ENCODE measurements around the gene SH3PXD2A.

DNA sequence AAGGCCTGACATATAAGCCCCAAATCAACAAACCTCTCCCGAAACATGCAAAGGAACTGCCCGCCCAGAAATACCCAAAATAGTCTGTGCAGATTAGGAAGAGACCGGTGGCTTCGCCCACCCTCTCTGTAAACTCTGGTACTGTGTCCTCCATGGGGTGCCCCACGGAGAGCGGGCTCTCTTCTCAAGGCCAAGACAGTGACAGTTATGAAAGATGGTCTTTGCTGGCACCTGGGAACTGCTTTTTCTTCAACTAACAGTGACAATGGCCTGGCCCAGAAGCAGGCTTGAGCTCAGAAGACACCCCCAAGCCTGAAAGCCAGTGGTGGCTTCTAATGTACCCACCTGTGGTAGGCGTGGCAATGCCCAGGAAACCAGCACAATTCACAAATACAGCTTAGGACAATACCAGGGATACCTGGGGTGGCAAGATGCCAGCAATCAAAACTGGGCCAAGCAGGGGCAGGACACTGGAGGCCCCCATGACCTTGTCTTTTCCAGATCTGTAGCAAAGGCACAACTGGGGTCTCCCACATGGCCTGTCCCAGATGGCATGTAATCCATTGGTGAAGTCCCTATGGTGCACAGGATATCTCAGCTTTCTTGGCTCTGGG, 254.3 kb downstream of the SH3PXD2A start:
- TF ChIP-seq, protein P1, sequence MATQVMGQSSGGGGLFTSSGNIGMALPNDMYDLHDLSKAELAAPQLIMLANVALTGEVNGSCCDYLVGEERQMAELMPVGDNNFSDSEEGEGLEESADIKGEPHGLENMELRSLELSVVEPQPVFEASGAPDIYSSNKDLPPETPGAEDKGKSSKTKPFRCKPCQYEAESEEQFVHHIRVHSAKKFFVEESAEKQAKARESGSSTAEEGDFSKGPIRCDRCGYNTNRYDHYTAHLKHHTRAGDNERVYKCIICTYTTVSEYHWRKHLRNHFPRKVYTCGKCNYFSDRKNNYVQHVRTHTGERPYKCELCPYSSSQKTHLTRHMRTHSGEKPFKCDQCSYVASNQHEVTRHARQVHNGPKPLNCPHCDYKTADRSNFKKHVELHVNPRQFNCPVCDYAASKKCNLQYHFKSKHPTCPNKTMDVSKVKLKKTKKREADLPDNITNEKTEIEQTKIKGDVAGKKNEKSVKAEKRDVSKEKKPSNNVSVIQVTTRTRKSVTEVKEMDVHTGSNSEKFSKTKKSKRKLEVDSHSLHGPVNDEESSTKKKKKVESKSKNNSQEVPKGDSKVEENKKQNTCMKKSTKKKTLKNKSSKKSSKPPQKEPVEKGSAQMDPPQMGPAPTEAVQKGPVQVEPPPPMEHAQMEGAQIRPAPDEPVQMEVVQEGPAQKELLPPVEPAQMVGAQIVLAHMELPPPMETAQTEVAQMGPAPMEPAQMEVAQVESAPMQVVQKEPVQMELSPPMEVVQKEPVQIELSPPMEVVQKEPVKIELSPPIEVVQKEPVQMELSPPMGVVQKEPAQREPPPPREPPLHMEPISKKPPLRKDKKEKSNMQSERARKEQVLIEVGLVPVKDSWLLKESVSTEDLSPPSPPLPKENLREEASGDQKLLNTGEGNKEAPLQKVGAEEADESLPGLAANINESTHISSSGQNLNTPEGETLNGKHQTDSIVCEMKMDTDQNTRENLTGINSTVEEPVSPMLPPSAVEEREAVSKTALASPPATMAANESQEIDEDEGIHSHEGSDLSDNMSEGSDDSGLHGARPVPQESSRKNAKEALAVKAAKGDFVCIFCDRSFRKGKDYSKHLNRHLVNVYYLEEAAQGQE (IDR thresholded peaks at IDR 0.05; ENCODE audit: unreplicated experiment) = no peak
- TF ChIP-seq EZH2phosphoT487 (IDR thresholded peaks at IDR 0.05; ENCODE audit: unreplicated experiment) = no peak
- TF ChIP-seq, protein P2, sequence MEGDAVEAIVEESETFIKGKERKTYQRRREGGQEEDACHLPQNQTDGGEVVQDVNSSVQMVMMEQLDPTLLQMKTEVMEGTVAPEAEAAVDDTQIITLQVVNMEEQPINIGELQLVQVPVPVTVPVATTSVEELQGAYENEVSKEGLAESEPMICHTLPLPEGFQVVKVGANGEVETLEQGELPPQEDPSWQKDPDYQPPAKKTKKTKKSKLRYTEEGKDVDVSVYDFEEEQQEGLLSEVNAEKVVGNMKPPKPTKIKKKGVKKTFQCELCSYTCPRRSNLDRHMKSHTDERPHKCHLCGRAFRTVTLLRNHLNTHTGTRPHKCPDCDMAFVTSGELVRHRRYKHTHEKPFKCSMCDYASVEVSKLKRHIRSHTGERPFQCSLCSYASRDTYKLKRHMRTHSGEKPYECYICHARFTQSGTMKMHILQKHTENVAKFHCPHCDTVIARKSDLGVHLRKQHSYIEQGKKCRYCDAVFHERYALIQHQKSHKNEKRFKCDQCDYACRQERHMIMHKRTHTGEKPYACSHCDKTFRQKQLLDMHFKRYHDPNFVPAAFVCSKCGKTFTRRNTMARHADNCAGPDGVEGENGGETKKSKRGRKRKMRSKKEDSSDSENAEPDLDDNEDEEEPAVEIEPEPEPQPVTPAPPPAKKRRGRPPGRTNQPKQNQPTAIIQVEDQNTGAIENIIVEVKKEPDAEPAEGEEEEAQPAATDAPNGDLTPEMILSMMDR (conservative IDR thresholded peaks at IDR 0.05; ENCODE audit: low read depth in 2 of 2) = no peak
- TF ChIP-seq CREB1 (CRISPR knock-in tag; IDR thresholded peaks at IDR 0.05; ENCODE audit: low read depth) = no peak
- no peak for TF ChIP-seq EZH2 (IDR thresholded peaks at IDR 0.05; ENCODE audit: low read depth, unreplicated experiment)
- no peak for TF ChIP-seq POLR2AphosphoS5 (IDR thresholded peaks at IDR 0.05; ENCODE audit: low read depth)
- TF ChIP-seq, protein P3, sequence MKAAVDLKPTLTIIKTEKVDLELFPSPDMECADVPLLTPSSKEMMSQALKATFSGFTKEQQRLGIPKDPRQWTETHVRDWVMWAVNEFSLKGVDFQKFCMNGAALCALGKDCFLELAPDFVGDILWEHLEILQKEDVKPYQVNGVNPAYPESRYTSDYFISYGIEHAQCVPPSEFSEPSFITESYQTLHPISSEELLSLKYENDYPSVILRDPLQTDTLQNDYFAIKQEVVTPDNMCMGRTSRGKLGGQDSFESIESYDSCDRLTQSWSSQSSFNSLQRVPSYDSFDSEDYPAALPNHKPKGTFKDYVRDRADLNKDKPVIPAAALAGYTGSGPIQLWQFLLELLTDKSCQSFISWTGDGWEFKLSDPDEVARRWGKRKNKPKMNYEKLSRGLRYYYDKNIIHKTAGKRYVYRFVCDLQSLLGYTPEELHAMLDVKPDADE (IDR thresholded peaks at IDR 0.05) = no peak
- TF ChIP-seq STAT1 (IDR thresholded peaks at IDR 0.05; ENCODE audit: unreplicated experiment) = no peak
